Measurements from ENCODE around the gene KRTAP5-2.

Gene KRTAP5-2

GRCh38 chr11:1558775-1559110 lies 39.4 kb downstream of the KRTAP5-2 start:
- TF ChIP-seq REST (IDR thresholded peaks at IDR 0.05; ENCODE audit: insufficient read depth in 1 of 2, low read depth in 2 of 2, low read length in 2 of 2) (no peak), SIN3A (IDR thresholded peaks at IDR 0.05; ENCODE audit: borderline replicate concordance, insufficient read depth, low read length) (no peak), FOXP2 (optimal IDR thresholded peaks at IDR 0.05; ENCODE audit: borderline replicate concordance, extremely low read depth, extremely low read length, insufficient read depth) (no peak), POLR2AphosphoS5 (IDR thresholded peaks at IDR 0.05; ENCODE audit: low read depth, low read length) (no peak), TAF1 (IDR thresholded peaks at IDR 0.05; ENCODE audit: borderline replicate concordance, insufficient read depth, low read length) (no peak)

- TF ChIP-seq FOXP2 (optimal IDR thresholded peaks at IDR 0.05; ENCODE audit: borderline replicate concordance, extremely low read depth, extremely low read length, insufficient read depth) = no peak
- no peak for TF ChIP-seq POLR2AphosphoS5 (IDR thresholded peaks at IDR 0.05; ENCODE audit: low read depth, low read length)
- TF ChIP-seq SIN3A (IDR thresholded peaks at IDR 0.05; ENCODE audit: borderline replicate concordance, insufficient read depth, low read length) = no peak
- no peak for TF ChIP-seq REST (IDR thresholded peaks at IDR 0.05; ENCODE audit: insufficient read depth in 1 of 2, low read depth in 2 of 2, low read length in 2 of 2)
- no peak for TF ChIP-seq TAF1 (IDR thresholded peaks at IDR 0.05; ENCODE audit: borderline replicate concordance, insufficient read depth, low read length)
Observed at GRCh38 chr11:1557904-1558774, 40.0 kb downstream of the KRTAP5-2 start.

DNA sequence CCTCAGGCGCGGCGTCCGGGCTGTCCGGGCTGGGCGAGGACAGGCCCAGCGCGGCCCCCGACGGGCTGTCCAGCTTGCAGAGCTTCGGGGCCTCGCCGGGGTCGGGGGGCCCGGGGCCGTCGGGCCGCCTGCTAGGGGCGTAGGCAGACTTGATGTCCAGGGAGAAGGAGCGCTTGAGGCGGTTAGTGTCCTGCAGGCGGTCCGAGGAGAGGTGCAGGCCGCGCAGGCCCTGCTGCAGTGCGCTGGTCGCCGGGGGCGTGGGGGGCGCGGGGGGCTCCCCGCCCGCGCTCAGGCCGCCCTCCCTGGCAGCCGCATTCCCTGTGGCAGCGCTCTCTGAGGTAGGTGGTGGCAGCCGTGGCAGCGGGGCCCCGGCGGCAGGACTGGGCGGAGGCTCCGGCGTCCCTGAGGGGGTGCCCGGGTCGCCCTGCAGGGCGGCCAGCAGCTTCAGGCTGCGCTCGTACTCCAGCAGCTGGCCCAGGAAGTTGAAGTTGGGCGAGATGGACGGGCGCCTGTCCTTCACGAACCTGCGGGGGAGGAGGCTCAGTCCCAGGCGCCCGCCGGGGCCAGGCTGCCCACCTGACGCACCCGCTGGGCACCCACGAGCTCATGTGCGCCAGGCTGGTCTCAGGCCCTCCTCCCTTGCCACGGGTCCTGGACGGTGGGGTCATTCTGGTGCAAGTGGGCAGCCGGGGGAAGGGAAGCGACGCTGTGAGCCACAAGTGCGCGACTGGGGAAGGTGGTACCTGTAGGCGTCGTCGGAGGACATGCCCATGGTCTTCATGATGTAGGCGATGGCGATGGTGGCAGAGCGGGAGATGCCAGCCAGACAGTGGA lies 40.8 kb downstream of the KRTAP5-2 start:
- TF ChIP-seq POLR2AphosphoS5 (IDR thresholded peaks at IDR 0.05; ENCODE audit: low read depth, low read length) (no peak), TAF1 (IDR thresholded peaks at IDR 0.05; ENCODE audit: borderline replicate concordance, insufficient read depth, low read length) (no peak), FOXP2 (optimal IDR thresholded peaks at IDR 0.05; ENCODE audit: borderline replicate concordance, extremely low read depth, extremely low read length, insufficient read depth) (no peak), REST (IDR thresholded peaks at IDR 0.05; ENCODE audit: insufficient read depth in 1 of 2, low read depth in 2 of 2, low read length in 2 of 2) (no peak), SIN3A (IDR thresholded peaks at IDR 0.05; ENCODE audit: borderline replicate concordance, insufficient read depth, low read length) (no peak)

GRCh38 chr11:1556278-1556902 lies 41.7 kb downstream of the KRTAP5-2 start:
- TF ChIP-seq POLR2AphosphoS5 (IDR thresholded peaks at IDR 0.05; ENCODE audit: low read depth, low read length) (no peak), TAF1 (IDR thresholded peaks at IDR 0.05; ENCODE audit: borderline replicate concordance, insufficient read depth, low read length) (no peak), REST (IDR thresholded peaks at IDR 0.05; ENCODE audit: insufficient read depth in 1 of 2, low read depth in 2 of 2, low read length in 2 of 2) (no peak), FOXP2 (optimal IDR thresholded peaks at IDR 0.05; ENCODE audit: borderline replicate concordance, extremely low read depth, extremely low read length, insufficient read depth) (no peak), SIN3A (IDR thresholded peaks at IDR 0.05; ENCODE audit: borderline replicate concordance, insufficient read depth, low read length) (no peak)
